Left renal cortex interstitium (tissue), 4 donors: ENCODE results near the gene COL25A1. TPM values are rescaled to one million over a fixed set of nuclear protein-coding genes. Genes with fewer than 3 reads are reported as not detected.

ENCODE experiments used
- DNase-seq, 4 donors: peaks; one replicate each; pipeline ENCODE4 v3.0.0-alpha.2; 2013; ENCODE audit warnings: low read depth in 4 of 4, low spot score in 2 of 4, missing footprints in 1 of 4
- polyA plus RNA-seq, 4 donors: library from polyadenylated mRNA; unstranded; fragments of 120-200 nt; gene quantifications; one replicate each; pipeline ENCODE4 v1.2.1, GENCODE V29; 2013; ENCODE audit not compliant: insufficient read length in 4 of 4

COL25A1 gene
- polyA plus RNA-seq, 4 donors, result 14.9 to 23.1 (median 18.8) TPM

- no peak for DNase-seq
Observed at GRCh38 chr4:109177096-109177810, 125.2 kb downstream of the COL25A1 start.

GRCh38 chr4:109174224-109174953 lies 128.1 kb downstream of the COL25A1 start:
- no peak for DNase-seq

GRCh38 chr4:109172301-109172700 lies 130.2 kb downstream of the COL25A1 start:
- DNase-seq, result no peak

- no peak for DNase-seq
Observed at GRCh38 chr4:109171070-109171469, 131.4 kb downstream of the COL25A1 start.

- DNase-seq, result no peak
Observed at GRCh38 chr4:109169170-109169569, 133.3 kb downstream of the COL25A1 start.

- no peak for DNase-seq
Observed at GRCh38 chr4:109166586-109166985, 135.9 kb downstream of the COL25A1 start.

GRCh38 chr4:109166126-109166525 lies 136.3 kb downstream of the COL25A1 start:
- DNase-seq, result no peak

GRCh38 chr4:109164011-109164410 lies 138.4 kb downstream of the COL25A1 start:
- DNase-seq, result no peak

- no peak for DNase-seq
Observed at GRCh38 chr4:109163493-109163892, 139.0 kb downstream of the COL25A1 start.

GRCh38 chr4:109162759-109163158 lies 139.7 kb downstream of the COL25A1 start:
- no peak for DNase-seq

- no peak for DNase-seq
Observed at GRCh38 chr4:109160494-109160893, 142.0 kb downstream of the COL25A1 start.

- DNase-seq, result no peak
Observed at GRCh38 chr4:109157696-109158095, 144.8 kb downstream of the COL25A1 start.

GRCh38 chr4:109157205-109157604 lies 145.3 kb downstream of the COL25A1 start:
- DNase-seq, result no peak

GRCh38 chr4:109156356-109156755 lies 146.1 kb downstream of the COL25A1 start:
- no peak for DNase-seq

- DNase-seq, result no peak
Observed at GRCh38 chr4:109155682-109156283, 146.7 kb downstream of the COL25A1 start.

- DNase-seq, result peak in 1 of 4 donors; percentile 32
Observed at GRCh38 chr4:109155084-109155483, 147.4 kb downstream of the COL25A1 start.

- DNase-seq, result no peak
Observed at GRCh38 chr4:109154424-109154823, 148.0 kb downstream of the COL25A1 start.

- DNase-seq, result no peak
Observed at GRCh38 chr4:109149836-109150235, 152.6 kb downstream of the COL25A1 start.

- no peak for DNase-seq
Observed at GRCh38 chr4:109148577-109149075, 153.8 kb downstream of the COL25A1 start.

- no peak for DNase-seq
Observed at GRCh38 chr4:109147135-109147534, 155.3 kb downstream of the COL25A1 start.

- DNase-seq, result no peak
Observed at GRCh38 chr4:109146499-109146898, 156.0 kb downstream of the COL25A1 start.
